Measurements from ENCODE around the gene PGLYRP3.

Gene PGLYRP3

DNA sequence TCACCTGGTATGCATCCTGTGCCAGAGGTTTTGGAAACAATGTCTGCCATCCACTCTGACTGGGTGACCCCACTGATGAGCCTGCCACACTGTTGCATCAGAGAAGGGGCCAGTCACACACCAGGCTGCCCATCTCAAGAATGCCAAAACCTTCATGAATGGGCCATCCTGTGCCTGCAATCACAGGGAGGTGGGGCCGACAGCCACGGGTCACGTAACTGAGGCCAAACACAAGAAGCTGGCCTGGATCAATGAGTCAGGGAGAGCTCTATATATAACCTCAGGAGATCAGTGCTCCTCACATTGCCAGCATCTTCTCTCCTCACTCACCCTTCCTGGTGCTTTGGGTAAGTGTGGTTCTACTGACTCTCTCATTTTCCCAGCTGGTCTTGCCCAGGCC lies 53.4 kb downstream of the PGLYRP3 start, which contains the start of gene LORICRIN:
TSS of gene LORICRIN (plus strand) at position 301 of the 400 bp plus-strand sequence. CDS start 1,263 bp downstream, outside the sequence.
- TF ChIP-seq, protein P1, sequence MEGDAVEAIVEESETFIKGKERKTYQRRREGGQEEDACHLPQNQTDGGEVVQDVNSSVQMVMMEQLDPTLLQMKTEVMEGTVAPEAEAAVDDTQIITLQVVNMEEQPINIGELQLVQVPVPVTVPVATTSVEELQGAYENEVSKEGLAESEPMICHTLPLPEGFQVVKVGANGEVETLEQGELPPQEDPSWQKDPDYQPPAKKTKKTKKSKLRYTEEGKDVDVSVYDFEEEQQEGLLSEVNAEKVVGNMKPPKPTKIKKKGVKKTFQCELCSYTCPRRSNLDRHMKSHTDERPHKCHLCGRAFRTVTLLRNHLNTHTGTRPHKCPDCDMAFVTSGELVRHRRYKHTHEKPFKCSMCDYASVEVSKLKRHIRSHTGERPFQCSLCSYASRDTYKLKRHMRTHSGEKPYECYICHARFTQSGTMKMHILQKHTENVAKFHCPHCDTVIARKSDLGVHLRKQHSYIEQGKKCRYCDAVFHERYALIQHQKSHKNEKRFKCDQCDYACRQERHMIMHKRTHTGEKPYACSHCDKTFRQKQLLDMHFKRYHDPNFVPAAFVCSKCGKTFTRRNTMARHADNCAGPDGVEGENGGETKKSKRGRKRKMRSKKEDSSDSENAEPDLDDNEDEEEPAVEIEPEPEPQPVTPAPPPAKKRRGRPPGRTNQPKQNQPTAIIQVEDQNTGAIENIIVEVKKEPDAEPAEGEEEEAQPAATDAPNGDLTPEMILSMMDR (IDR thresholded peaks at IDR 0.05), result no peak

DNA sequence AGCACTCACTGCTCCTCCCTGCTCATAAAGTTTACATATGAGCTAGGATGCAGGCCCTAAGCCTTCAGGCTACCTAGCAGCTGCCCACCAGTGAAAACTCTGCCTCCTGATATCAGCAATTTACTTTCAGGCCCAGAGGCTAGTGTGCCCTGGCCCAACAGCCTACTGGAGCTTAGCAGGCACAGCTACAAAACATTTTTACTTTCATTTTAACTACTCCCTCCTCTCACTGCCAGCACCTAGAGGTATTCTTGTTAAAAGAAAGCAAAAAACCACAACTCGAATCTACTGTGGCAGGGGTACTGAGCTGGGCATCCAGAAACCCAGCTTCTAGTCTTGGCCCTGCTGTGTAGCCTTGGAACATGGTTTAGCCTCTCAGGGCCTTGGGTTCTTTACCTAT lies 59.1 kb downstream of the PGLYRP3 start:
- TF ChIP-seq, protein P1 (IDR thresholded peaks at IDR 0.05), result no peak

DNA sequence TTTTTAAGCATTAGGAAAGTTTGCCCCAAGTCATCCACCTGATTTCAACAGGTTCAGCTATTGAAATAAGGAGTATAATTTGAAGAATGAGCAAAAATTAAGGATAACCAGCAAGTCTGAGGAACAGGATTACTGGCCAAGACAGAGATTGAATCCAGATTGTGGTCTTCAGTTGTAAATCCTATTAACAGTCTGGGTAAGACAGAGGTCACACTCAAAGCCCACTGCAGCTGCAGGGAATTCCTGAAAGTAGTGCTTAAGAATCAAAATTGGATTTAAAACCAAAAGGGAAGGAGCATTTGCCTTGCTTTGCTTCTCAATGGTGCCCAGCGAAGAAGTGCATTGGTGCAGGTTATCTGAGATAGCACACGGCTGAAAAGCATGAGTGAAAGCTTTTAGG lies 59.7 kb downstream of the PGLYRP3 start:
- TF ChIP-seq, protein P1 (IDR thresholded peaks at IDR 0.05), result no peak

DNA sequence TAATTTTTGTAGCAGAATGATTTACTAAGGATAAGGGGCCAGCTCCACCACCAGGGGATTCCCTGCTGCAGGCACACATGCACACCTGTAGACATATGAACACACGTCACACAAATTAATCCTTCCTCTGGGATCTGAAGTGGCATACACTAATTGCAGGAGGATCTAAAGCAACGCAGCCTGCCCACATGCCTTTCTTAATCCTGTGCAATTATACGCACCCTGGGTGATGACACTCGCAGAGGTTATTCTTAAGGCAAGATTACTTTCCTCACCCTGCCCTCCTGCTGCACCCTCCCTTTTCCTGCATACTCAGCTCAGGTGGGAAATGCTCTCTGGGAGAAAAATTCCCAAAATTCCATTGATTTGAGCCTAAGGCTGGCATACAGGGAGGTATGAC lies 60.8 kb downstream of the PGLYRP3 start:
- TF ChIP-seq, protein P1 (IDR thresholded peaks at IDR 0.05), result no peak

DNA sequence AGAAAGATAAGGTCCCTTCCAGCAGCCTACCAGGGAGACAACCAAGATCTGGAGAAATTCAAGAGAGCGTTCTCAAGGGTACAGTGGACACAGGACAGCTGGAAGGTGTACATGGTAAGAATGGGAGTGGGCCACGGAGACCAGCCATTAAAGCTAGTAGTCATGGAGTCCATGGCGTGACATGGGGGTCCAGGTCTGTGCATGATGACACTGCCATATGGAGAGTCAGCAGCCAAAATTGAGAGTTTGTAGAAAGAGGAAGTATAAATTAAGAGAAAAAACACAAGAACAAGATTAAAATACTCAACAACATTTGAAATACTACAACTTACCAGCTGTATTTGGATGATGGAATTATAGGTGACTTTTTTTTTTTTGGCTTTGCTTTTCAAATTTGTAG lies 61.2 kb downstream of the PGLYRP3 start:
- TF ChIP-seq, protein P1 (IDR thresholded peaks at IDR 0.05), result no peak

GRCh38 chr1:153251087-153251486 lies 61.7 kb downstream of the PGLYRP3 start:
- TF ChIP-seq, protein P1 (IDR thresholded peaks at IDR 0.05), result no peak

- TF ChIP-seq, protein P1 (IDR thresholded peaks at IDR 0.05), result no peak
Observed at GRCh38 chr1:153250166-153250565, 62.6 kb downstream of the PGLYRP3 start.
